ENCODE measurements around the gene RALB. TPM values are rescaled to one million over a fixed set of nuclear protein-coding genes. Genes with fewer than 3 reads are reported as not detected.

RALB gene
- total RNA-seq, 2 donors from 2014 or later = 37.1 to 45.8 TPM

GRCh38 chr2:120222186-120223033 lies 30.2 kb upstream of the RALB start:
- peak overlapping the region; percentile 67 for H3K4me3 Mint-ChIP-seq
- Histone ChIP-seq H3K4me1 (ENCODE audit: control insufficient read depth, insufficient read depth, low read length) (peaks cover 6% of the 10 kb centered on the region), H3K4me3 (ENCODE audit: low read length) (peak overlapping the region; percentile 76), H3K36me3 (ENCODE audit: control insufficient read depth, insufficient read depth, low read length) (peaks cover 13% of the 10 kb centered on the region), H3K27ac (ENCODE audit: low read depth, low read length) (no peak overlapping the region), H3K9me3 (ENCODE audit: control insufficient read depth, low read length) (peaks cover 7% of the 10 kb centered on the region), H3K9ac (ENCODE audit: extremely low read depth, low read length, poor library complexity, severe bottlenecking) (no peak overlapping the region), H3K27me3 (ENCODE audit: control insufficient read depth, insufficient read depth, low read length, poor library complexity, severe bottlenecking) (peaks cover 17% of the 10 kb centered on the region)
- H3K27me3 Mint-ChIP-seq (ENCODE audit: insufficient read depth) = peaks cover 32% of the 10 kb centered on the region
- H3K4me1 Mint-ChIP-seq = peaks cover 30% of the 10 kb centered on the region
- H3K9me3 Mint-ChIP-seq = peaks cover 6% of the 10 kb centered on the region
- TF ChIP-seq CTCF (conservative IDR thresholded peaks at IDR 0.05) = no peak
- no peak for DNase-seq
- peak overlapping the region; percentile 52 for H3K27ac Mint-ChIP-seq
- peaks cover 25% of the 10 kb centered on the region for H3K36me3 Mint-ChIP-seq (ENCODE audit: low read depth)
- 84 to 98% methylated on average over 35 to 49 of the region's 49 CpGs for WGBS, 2 experiments (ENCODE audit: insufficient coverage in 1 of 2, insufficient read length in 1 of 2)

- H3K4me1 Mint-ChIP-seq = peaks cover 36% of the 10 kb centered on the region
- peaks cover 25% of the 10 kb centered on the region for H3K36me3 Mint-ChIP-seq (ENCODE audit: low read depth)
- peaks cover 32% of the 10 kb centered on the region for H3K27me3 Mint-ChIP-seq (ENCODE audit: insufficient read depth)
- Histone ChIP-seq H3K27me3 (ENCODE audit: control insufficient read depth, insufficient read depth, low read length, poor library complexity, severe bottlenecking) (peaks cover 17% of the 10 kb centered on the region), H3K9me3 (ENCODE audit: control insufficient read depth, low read length) (peaks cover 7% of the 10 kb centered on the region), H3K36me3 (ENCODE audit: control insufficient read depth, insufficient read depth, low read length) (peaks cover 13% of the 10 kb centered on the region), H3K9ac (ENCODE audit: extremely low read depth, low read length, poor library complexity, severe bottlenecking) (peak within 1 kb of the TSS; percentile 47), H3K27ac (ENCODE audit: low read depth, low read length) (no peak within 1 kb of the TSS), H3K4me1 (ENCODE audit: control insufficient read depth, insufficient read depth, low read length) (peaks cover 11% of the 10 kb centered on the region), H3K4me3 (ENCODE audit: low read length) (peak within 1 kb of the TSS; percentile 76)
- DNase-seq = peak; percentile 95
- H3K27ac Mint-ChIP-seq = peak within 1 kb of the TSS; percentile 52
- TF ChIP-seq CTCF (conservative IDR thresholded peaks at IDR 0.05) = peak; percentile 70
- WGBS, 2 experiments (ENCODE audit: insufficient coverage in 1 of 2, insufficient read length in 1 of 2) = 5 to 8% methylated on average over 13 to 108 of the region's 108 CpGs
- peaks cover 6% of the 10 kb centered on the region for H3K9me3 Mint-ChIP-seq
- H3K4me3 Mint-ChIP-seq = peak within 1 kb of the TSS; percentile 67
Measured at GRCh38 chr2:120223034-120223912, 29.4 kb upstream of the RALB start, which contains the start of gene TMEM185B. Gene TMEM185B, minus strand, starts transcription at chr2:120223400. Its CDS starts 424 bp downstream, at chr2:120222976.

GRCh38 chr2:120224256-120224655 lies 28.4 kb upstream of the RALB start:
- Mint-ChIP-seq H3K4me1 (peaks cover 39% of the 10 kb centered on the region), H3K27me3 (ENCODE audit: insufficient read depth) (peaks cover 32% of the 10 kb centered on the region), H3K27ac (no peak overlapping the region), H3K4me3 (peak overlapping the region; percentile 67), H3K9me3 (peaks cover 6% of the 10 kb centered on the region), H3K36me3 (ENCODE audit: low read depth) (peaks cover 25% of the 10 kb centered on the region)
- H3K9me3 ChIP-seq (ENCODE audit: control insufficient read depth, low read length) = peaks cover 7% of the 10 kb centered on the region
- TF ChIP-seq CTCF (conservative IDR thresholded peaks at IDR 0.05) = no peak
- peaks cover 13% of the 10 kb centered on the region for H3K36me3 ChIP-seq (ENCODE audit: control insufficient read depth, insufficient read depth, low read length)
- H3K4me3 ChIP-seq (ENCODE audit: low read length) = peak overlapping the region; percentile 76
- peaks cover 17% of the 10 kb centered on the region for H3K27me3 ChIP-seq (ENCODE audit: control insufficient read depth, insufficient read depth, low read length, poor library complexity, severe bottlenecking)
- 94 to 97% methylated on average over 11 to 13 of the region's 13 CpGs for WGBS, 2 experiments (ENCODE audit: insufficient coverage in 1 of 2, insufficient read length in 1 of 2)
- peaks cover 11% of the 10 kb centered on the region for H3K4me1 ChIP-seq (ENCODE audit: control insufficient read depth, insufficient read depth, low read length)
- H3K27ac ChIP-seq (ENCODE audit: low read depth, low read length) = no peak overlapping the region
- H3K9ac ChIP-seq (ENCODE audit: extremely low read depth, low read length, poor library complexity, severe bottlenecking) = no peak overlapping the region
- peak; percentile 47 for DNase-seq
